ENCODE data around the gene VSIG1. TPM values are rescaled to one million over a fixed set of nuclear protein-coding genes. Genes with fewer than 3 reads are reported as not detected.

The VSIG1 gene
- total RNA-seq, 1 experiment from 2014 or later, result not detected

DNA sequence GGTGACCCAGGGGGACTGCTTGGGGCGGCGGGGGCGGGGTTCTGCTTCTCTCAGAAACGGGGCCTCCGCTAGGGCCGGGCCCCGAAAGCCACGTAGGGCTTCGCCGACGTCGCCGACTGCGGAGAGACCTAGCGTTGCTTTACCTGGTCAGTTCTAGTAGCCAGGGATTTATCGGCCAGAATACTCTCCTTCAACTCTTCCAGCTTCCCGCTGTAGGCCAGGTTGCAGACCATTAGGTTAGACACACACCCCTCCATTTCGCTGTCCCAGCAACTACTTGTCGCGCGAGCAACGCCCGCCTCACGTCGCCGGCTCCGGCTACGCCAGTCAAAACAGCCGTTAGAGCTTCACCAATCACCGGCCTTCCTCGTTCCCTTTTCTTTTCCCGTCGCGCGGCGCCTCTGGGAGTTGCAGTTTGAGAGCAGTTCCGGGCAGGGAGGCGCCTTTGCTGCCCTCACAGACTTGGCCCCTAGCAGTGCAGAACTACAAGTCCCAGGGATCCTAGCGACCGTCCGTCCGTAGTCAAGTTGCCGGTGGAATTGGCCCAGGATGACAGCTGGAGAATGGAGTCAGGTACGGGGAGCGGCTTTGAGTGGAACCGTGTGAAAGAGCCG is 46.5 kb downstream of the VSIG1 start, which contains the start of the genes ATG4A and PSMD10:
Gene ATG4A (plus strand): TSS at position 515 of the 614 bp plus-strand sequence. CDS start 49 bp downstream, at position 564.
Gene PSMD10 (minus strand): TSS at position 279 of the 614 bp plus-strand sequence. CDS start 22 bp downstream, at position 257.
- H4K20me1 ChIP-seq (ENCODE audit: insufficient read depth), result no peaks in the 10 kb centered on the region
- H3K4me2 ChIP-seq, result peak within 1 kb of the TSS; percentile 97
- ChIA-PET POLR2A (ENCODE audit: unreplicated experiment) (interaction anchor here (0.6 to 1.1 kb wide), 4 partner anchors 21 to 1419 kb away, joined by 3 to 5 read pairs (median 4); no protein-coding TSS in a partner anchor), CTCF (interaction anchor here (1.6 kb wide), 1 partner anchor 419 kb away, joined by 3 read pairs; no protein-coding TSS in a partner anchor)
- no TSS peak for BruUV-seq (replicated peaks)
- H3K27me3 ChIP-seq (ENCODE audit: insufficient read depth, low read depth), result no peaks in the 10 kb centered on the region
- TF ChIP-seq EZH2 (IDR thresholded peaks at IDR 0.05; ENCODE audit: low read depth), result no peak
- TF ChIP-seq, protein P1, sequence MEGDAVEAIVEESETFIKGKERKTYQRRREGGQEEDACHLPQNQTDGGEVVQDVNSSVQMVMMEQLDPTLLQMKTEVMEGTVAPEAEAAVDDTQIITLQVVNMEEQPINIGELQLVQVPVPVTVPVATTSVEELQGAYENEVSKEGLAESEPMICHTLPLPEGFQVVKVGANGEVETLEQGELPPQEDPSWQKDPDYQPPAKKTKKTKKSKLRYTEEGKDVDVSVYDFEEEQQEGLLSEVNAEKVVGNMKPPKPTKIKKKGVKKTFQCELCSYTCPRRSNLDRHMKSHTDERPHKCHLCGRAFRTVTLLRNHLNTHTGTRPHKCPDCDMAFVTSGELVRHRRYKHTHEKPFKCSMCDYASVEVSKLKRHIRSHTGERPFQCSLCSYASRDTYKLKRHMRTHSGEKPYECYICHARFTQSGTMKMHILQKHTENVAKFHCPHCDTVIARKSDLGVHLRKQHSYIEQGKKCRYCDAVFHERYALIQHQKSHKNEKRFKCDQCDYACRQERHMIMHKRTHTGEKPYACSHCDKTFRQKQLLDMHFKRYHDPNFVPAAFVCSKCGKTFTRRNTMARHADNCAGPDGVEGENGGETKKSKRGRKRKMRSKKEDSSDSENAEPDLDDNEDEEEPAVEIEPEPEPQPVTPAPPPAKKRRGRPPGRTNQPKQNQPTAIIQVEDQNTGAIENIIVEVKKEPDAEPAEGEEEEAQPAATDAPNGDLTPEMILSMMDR (conservative IDR thresholded peaks at IDR 0.05), result no peak; the same call in 1 of the 2 replicates
- intact Hi-C loops (cut with micrococcal nuclease; ENCODE audit: unreplicated experiment), result loop anchor here (2.0 kb wide), 2 partner anchors 95 to 445 kb away; no protein-coding TSS in a partner anchor
- H2AFZ ChIP-seq, result peak within 1 kb of the TSS; percentile 94
- H3K9me2 ChIP-seq (ENCODE audit: insufficient read depth), result no peaks in the 10 kb centered on the region
- H3F3A ChIP-seq (ENCODE audit: insufficient read depth, low read depth), result peaks cover 5% of the 10 kb centered on the region
- H3K4me3 ChIP-seq, result peak within 1 kb of the TSS; percentile 84
- peaks cover 21% of the 10 kb centered on the region for H3K36me3 ChIP-seq (ENCODE audit: low read depth)
- peak within 1 kb of the TSS; percentile 80 for H3K27ac ChIP-seq
- peak; percentile 97 for DNase-seq
- H3K9me3 ChIP-seq (ENCODE audit: insufficient read depth, low read depth), result no peaks in the 10 kb centered on the region
- H3K79me2 ChIP-seq (ENCODE audit: low read depth), result peaks cover 31% of the 10 kb centered on the region
- H3K4me1 ChIP-seq (replicated peaks; ENCODE audit: insufficient read depth), result peaks cover 23% of the 10 kb centered on the region

GRCh38 chrX:108091878-108092291 is 47.0 kb downstream of the VSIG1 start:
- Histone ChIP-seq H3K79me2 (ENCODE audit: low read depth) (peaks cover 31% of the 10 kb centered on the region), H4K20me1 (ENCODE audit: insufficient read depth) (no peaks in the 10 kb centered on the region), H3K4me2 (peak overlapping the region; percentile 89), H3F3A (ENCODE audit: insufficient read depth, low read depth) (peaks cover 5% of the 10 kb centered on the region), H3K27me3 (ENCODE audit: insufficient read depth, low read depth) (no peaks in the 10 kb centered on the region), H3K27ac (no peak overlapping the region), H2AFZ (peak overlapping the region; percentile 94), H3K9me3 (ENCODE audit: insufficient read depth, low read depth) (no peaks in the 10 kb centered on the region), H3K4me3 (peak overlapping the region; percentile 84), H3K36me3 (ENCODE audit: low read depth) (peaks cover 16% of the 10 kb centered on the region), H3K4me1 (replicated peaks; ENCODE audit: insufficient read depth) (peaks cover 23% of the 10 kb centered on the region), H3K9me2 (ENCODE audit: insufficient read depth) (no peaks in the 10 kb centered on the region)
- ChIA-PET CTCF (interaction anchor here (1.6 kb wide), 1 partner anchor 419 kb away, joined by 3 read pairs; no protein-coding TSS in a partner anchor), POLR2A (ENCODE audit: unreplicated experiment) (no interaction called here)
- intact Hi-C loops (cut with micrococcal nuclease; ENCODE audit: unreplicated experiment), result loop anchor here (2.0 kb wide), 2 partner anchors 95 to 445 kb away; no protein-coding TSS in a partner anchor
- DNase-seq, result peak in 1 of 2 experiments; percentile 46
- BruUV-seq (replicated peaks), result TSS peak; percentile 68
- no peak for TF ChIP-seq EZH2 (IDR thresholded peaks at IDR 0.05; ENCODE audit: low read depth)
- TF ChIP-seq, protein P1 (conservative IDR thresholded peaks at IDR 0.05), result no peak

DNA sequence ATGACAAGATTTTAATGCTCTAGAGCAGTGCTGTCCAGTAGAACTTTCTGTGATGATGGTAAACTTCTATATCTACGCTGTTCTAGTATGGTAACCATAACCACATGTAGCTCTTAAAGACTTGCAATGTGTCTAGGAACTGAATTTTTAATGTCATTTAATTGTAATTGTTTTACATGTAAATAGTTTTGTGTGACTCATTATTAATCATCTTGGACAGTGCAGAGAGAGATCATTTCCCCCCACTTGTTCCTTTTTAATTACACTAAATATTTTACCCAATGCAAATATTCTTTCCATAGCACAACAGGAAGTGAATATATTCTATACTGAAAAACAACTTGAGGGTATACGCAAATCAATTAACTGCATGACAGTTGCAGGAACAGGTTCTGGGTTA is 52.5 kb downstream of the VSIG1 start:
- POLR2A ChIA-PET (ENCODE audit: unreplicated experiment), result no interaction called here
- Histone ChIP-seq H3K4me1 (replicated peaks; ENCODE audit: insufficient read depth) (peaks cover 2% of the 10 kb centered on the region; the same call in 1 of the 2 replicates), H2AFZ (no peak overlapping the region), H3K79me2 (ENCODE audit: low read depth) (0 out of 2 replicates have a peak, but pooled peaks cover under 1% of the 10 kb centered on the region), H4K20me1 (ENCODE audit: insufficient read depth) (no peaks in the 10 kb centered on the region), H3F3A (ENCODE audit: insufficient read depth, low read depth) (no peaks in the 10 kb centered on the region), H3K27ac (no peak overlapping the region), H3K4me2 (no peak overlapping the region), H3K4me3 (no peak overlapping the region), H3K36me3 (ENCODE audit: low read depth) (no peaks in the 10 kb centered on the region), H3K9me2 (ENCODE audit: insufficient read depth) (no peaks in the 10 kb centered on the region), H3K27me3 (ENCODE audit: insufficient read depth, low read depth) (no peaks in the 10 kb centered on the region), H3K9me3 (ENCODE audit: insufficient read depth, low read depth) (no peaks in the 10 kb centered on the region)
- TF ChIP-seq, protein P1 (conservative IDR thresholded peaks at IDR 0.05), result no peak
- TF ChIP-seq EZH2 (IDR thresholded peaks at IDR 0.05; ENCODE audit: low read depth), result no peak
- BruUV-seq (replicated peaks), result no TSS peak
- CTCF ChIA-PET, result no interaction called here
- intact Hi-C loops (cut with micrococcal nuclease; ENCODE audit: unreplicated experiment), result no loop called here
- no peak for DNase-seq
